Thoracic aorta (tissue), 2 donors: ENCODE measurements around the gene RAD9A. TPM values are rescaled to one million over a fixed set of nuclear protein-coding genes. Genes with fewer than 3 reads are reported as not detected.

Experiments
- ATAC-seq: fragments of 150-250 bp; one replicate; pipeline ENCODE4 v1.8.0; 2017; ENCODE audit warnings: low read depth; ENCODE audit not compliant: insufficient number of reproducible peaks, low FRiP score
- DNase-seq: peaks from one replicate; pipeline ENCODE4 v3.0.0-alpha.2; 2020; ENCODE audit warnings: low spot score
- H3K27ac ChIP-seq, 2 donors: fragments of 200-600 bp; sonication (generic); 1 replicate in 1 of 2; 2 replicates in 1 of 2; pipeline ENCODE4 v1.5.1; 2016; ENCODE audit warnings: mild to moderate bottlenecking in 2 of 2, moderate library complexity in 2 of 2
- H3K27me3 ChIP-seq: fragments of 200-600 bp; sonication (generic); replicated peaks from 2 replicates; pipeline ENCODE4 v1.6.0; 2016; ENCODE audit warnings: mild to moderate bottlenecking; ENCODE audit not compliant: insufficient read depth
- H3K36me3 ChIP-seq: fragments of 200-600 bp; sonication (generic); one replicate; pipeline ENCODE4 v1.5.1; 2016
- H3K4me1 ChIP-seq, 2 donors: fragments of 200-600 bp; sonication (generic); 1 replicate in 1 of 2; 2 replicates in 1 of 2; pipeline versions ENCODE4 v1.5.1 to v1.6.0; 2016; ENCODE audit warnings: low read depth in 2 of 2, mild to moderate bottlenecking in 1 of 2; ENCODE audit not compliant: control insufficient read depth in 1 of 2
- H3K4me3 ChIP-seq: fragments of 200-600 bp; sonication (generic); 2 replicates; pipeline ENCODE4 v1.5.1; 2016; ENCODE audit warnings: mild to moderate bottlenecking
- H3K9me3 ChIP-seq: fragments of 200-600 bp; sonication (generic); 2 replicates; pipeline ENCODE4 v1.5.1; 2016
- CTCF ChIP-seq: fragments of 200-600 bp; sonication (generic); IDR thresholded peaks from one replicate; pipeline ENCODE4 v1.5.1; 2019; ENCODE audit warnings: antibody characterized with exemption
- total RNA-seq, 2 donors: library from RNA; depleted of rRNA; stranded (reverse); fragments of >200 nt; gene quantifications; one replicate each; pipeline versions ENCODE4 v1.1.0 to v1.2.3, GENCODE V29; 2016

The RAD9A gene
- total RNA-seq, 2 donors from 2014 or later, result 15.8 to 23.0 TPM

- TF ChIP-seq CTCF, result no peak
- DNase-seq, result no peak
- Histone ChIP-seq H3K27ac (no peak overlapping the region), H3K9me3 (no peaks in the 10 kb centered on the region), H3K27me3 (no peaks in the 10 kb centered on the region), H3K36me3 (peaks cover 36% of the 10 kb centered on the region), H3K4me3 (no peak overlapping the region), H3K4me1 (peaks cover 20 to 31% of the 10 kb centered on the region in 2 donors)
- ATAC-seq, result no peak
Observed at GRCh38 chr11:67396259-67396581, 4.4 kb downstream of the RAD9A start.

- H3K36me3 ChIP-seq, result peaks cover 36% of the 10 kb centered on the region
- DNase-seq, result no peak
- no peak for TF ChIP-seq CTCF
Observed at GRCh38 chr11:67396587-67397389, 5.0 kb downstream of the RAD9A start.

GRCh38 chr11:67397536-67397935 is 5.8 kb downstream of the RAD9A start:
- DNase-seq (no peak), ATAC-seq (no peak)
- Histone ChIP-seq H3K4me3 (no peak overlapping the region), H3K9me3 (no peaks in the 10 kb centered on the region), H3K27ac (no peak overlapping the region), H3K36me3 (peaks cover 36% of the 10 kb centered on the region), H3K27me3 (no peaks in the 10 kb centered on the region), H3K4me1 (peaks cover 19 to 30% of the 10 kb centered on the region in 2 donors)
- no peak for TF ChIP-seq CTCF

More at GRCh38 chr11:67396587-67397389, 5.0 kb downstream of the RAD9A start:
- ATAC-seq, result no peak
- peaks cover 20 to 28% of the 10 kb centered on the region in 2 donors for H3K4me1 ChIP-seq
- no peaks in the 10 kb centered on the region for H3K27me3 ChIP-seq
- no peak overlapping the region for H3K4me3 ChIP-seq
- H3K27ac ChIP-seq, result no peak overlapping the region
- no peaks in the 10 kb centered on the region for H3K9me3 ChIP-seq

- DNase-seq (no peak), ATAC-seq (no peak)
- H3K27me3 ChIP-seq, result no peaks in the 10 kb centered on the region
- no peak overlapping the region for H3K4me3 ChIP-seq
- no peaks in the 10 kb centered on the region for H3K9me3 ChIP-seq
- H3K4me1 ChIP-seq, result peaks cover 16 to 27% of the 10 kb centered on the region in 2 donors
- H3K27ac ChIP-seq, result no peak overlapping the region
- no peak for TF ChIP-seq CTCF
- peaks cover 36% of the 10 kb centered on the region for H3K36me3 ChIP-seq
Observed at GRCh38 chr11:67397986-67398660, 6.3 kb downstream of the RAD9A start.
